GM19025 (cell line): ENCODE data around the gene ATF3.

ENCODE experiments used
- ATAC-seq: cut with Tn5 transposase; IDR thresholded peaks from one replicate; pipeline ENCODE4 v1.9.1; 2021; ENCODE audit warnings: mild to moderate bottlenecking, low read depth, moderate library complexity; ENCODE audit not compliant: unreplicated experiment

The ATF3 gene

GRCh38 chr1:212586206-212587015, 22.1 kb upstream of the ATF3 start:
- ATAC-seq: peak; percentile 98

GRCh38 chr1:212587016-212587887, 21.3 kb upstream of the ATF3 start:
- ATAC-seq: no peak

GRCh38 chr1:212587888-212588510, 20.6 kb upstream of the ATF3 start:
- no peak for ATAC-seq

- no peak for ATAC-seq
Measured at GRCh38 chr1:212589446-212589845, 19.1 kb upstream of the ATF3 start.

GRCh38 chr1:212591922-212592321, 16.6 kb upstream of the ATF3 start:
- peak; percentile 50 for ATAC-seq

- no peak for ATAC-seq
Measured at GRCh38 chr1:212593821-212594251, 14.7 kb upstream of the ATF3 start.

GRCh38 chr1:212594640-212595039, 13.9 kb upstream of the ATF3 start:
- ATAC-seq: no peak

GRCh38 chr1:212595229-212595628, 13.3 kb upstream of the ATF3 start:
- ATAC-seq: no peak

GRCh38 chr1:212595787-212596714, 12.5 kb upstream of the ATF3 start:
- ATAC-seq: peak; percentile 81

- no peak for ATAC-seq
Measured at GRCh38 chr1:212596798-212597197, 11.8 kb upstream of the ATF3 start.

- ATAC-seq: no peak
Measured at GRCh38 chr1:212597487-212597886, 11.1 kb upstream of the ATF3 start.

GRCh38 chr1:212600071-212600915, 8.3 kb upstream of the ATF3 start:
- no peak for ATAC-seq

GRCh38 chr1:212600980-212601379, 7.6 kb upstream of the ATF3 start:
- ATAC-seq: no peak

GRCh38 chr1:212601524-212601923, 7.0 kb upstream of the ATF3 start:
- no peak for ATAC-seq

- no peak for ATAC-seq
Measured at GRCh38 chr1:212605441-212606394, 2.8 kb upstream of the ATF3 start.

- ATAC-seq: no peak
Measured at GRCh38 chr1:212606395-212607205, 2.0 kb upstream of the ATF3 start.

- no peak for ATAC-seq
Measured at GRCh38 chr1:212607206-212607912, 1.2 kb upstream of the ATF3 start.
